Stimulated activated CD4-positive, alpha-beta T cell treated with anti-CD3 and anti-CD28 coated beads, Interleukin-1b, Interleukin-23, amount 100 ng/mL, for 4 hours (primary cell): ENCODE results near the gene TEAD2.

Experiments used
- DNase-seq, 2 donors: peaks; one replicate each; pipeline ENCODE4 v3.0.0-alpha.2; 2020; ENCODE audit warnings: low read depth in 2 of 2

The TEAD2 gene

GRCh38 chr19:49348305-49349189 lies 13.7 kb downstream of the TEAD2 start:
- DNase-seq, result no peak

DNA sequence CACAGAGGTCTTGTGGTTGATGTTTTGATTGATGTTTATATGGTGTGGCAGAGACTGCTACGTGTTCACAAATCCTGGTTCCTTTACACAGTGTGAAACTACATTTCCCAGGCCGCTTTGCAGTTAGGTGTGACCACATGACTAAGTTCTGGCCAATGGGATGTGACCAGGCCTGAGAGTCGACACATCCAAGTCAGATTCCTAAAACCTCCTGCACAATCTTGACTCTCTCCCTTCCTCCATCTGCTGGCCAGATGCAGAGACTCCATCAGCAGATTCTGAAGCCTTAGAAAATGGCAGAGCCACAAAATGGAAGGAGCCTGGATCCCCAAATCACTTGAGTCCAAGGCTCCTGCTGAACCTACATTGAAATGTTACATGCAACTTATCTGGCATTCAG lies 14.4 kb downstream of the TEAD2 start:
- DNase-seq, result no peak

GRCh38 chr19:49347191-49347590 lies 15.0 kb downstream of the TEAD2 start:
- no peak for DNase-seq

DNA sequence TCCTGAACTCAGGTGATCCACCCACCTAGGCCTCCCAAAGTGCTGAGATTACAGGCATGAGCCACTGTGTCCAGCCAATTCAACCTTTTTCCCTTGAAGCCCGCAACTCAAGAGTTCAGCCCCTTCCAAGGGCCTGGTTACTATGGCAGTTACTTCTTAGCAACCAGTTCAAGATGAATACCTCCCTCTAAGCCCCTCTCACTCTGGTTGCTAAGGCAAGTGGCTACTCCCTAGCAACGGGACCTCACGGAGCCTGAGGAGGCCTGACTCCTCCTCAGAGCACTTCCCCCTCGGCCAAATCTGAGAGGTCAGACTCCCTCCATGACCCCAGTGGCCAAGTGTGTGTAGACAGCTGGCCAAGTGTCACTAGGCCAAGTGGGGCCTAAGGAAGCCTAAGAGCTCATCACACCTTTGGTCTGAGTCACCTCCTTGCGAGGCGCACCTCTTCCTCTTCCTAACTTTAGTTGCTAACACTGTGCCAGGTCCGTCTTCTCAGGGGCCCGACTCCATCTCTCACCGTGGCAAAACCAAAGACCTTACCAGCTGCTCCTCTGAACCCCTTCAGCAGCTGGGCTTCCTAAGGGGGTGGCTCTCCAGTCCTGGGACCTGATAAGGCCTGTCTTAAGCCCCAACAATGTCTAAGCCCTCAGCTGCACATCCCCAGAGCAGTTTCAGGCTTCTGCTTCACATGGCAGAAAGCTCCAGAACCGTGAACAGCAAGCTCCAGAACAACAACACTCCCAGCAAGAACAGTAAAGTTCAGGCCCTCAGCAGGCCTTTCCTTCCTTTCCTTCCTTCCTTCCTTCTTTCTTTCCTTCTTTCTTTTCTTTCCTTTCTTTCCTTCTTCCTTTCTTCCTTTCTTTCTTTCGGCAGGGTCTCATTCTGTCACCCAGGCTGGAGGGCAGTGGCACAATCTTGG lies 17.5 kb downstream of the TEAD2 start:
- DNase-seq, result no peak

- no peak for DNase-seq
Observed at GRCh38 chr19:49343123-49343522, 19.1 kb downstream of the TEAD2 start.

- DNase-seq, result no peak
Observed at GRCh38 chr19:49342291-49342721, 19.9 kb downstream of the TEAD2 start.

DNA sequence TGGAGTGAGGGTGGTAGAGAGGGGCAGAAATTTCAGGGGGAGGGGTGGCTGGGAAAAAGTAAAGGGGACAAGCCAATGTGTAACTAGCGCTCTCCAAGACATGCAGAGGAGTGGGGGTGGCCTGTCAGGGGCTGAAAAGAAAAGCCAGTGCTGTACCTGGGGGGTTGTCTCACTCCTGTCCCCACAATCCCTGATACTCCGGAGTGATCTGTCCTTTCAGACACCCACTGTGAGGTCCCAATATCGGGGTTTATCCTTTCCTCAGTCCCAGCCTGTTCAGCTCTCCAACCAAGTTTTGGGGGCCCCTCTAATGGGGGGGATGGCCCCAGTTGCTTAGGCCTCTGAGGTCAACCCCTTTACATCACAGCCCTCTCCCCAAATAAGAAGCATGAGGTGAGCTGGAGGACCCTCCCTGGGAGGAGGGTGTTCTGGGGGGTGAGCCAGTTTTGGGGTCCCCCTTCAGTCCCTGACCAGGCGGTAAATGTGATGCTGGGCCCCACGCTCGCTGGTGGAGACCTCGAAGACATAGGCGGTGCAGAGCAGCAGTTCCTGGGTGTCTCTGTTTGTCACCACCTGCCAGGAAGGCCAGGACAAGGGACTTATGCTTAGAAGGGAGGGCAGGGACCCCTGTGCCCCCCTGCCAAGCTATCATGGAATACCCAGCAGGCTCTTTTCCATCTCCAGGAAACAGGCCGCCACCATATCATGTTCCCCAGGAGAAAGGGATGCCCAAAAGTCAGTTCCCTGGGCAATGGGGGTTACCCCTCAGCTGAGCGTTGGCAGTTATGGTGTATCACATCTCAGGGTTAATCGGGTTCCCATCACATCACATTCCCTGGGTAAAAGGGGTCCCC lies 21.1 kb downstream of the TEAD2 start:
- no peak for DNase-seq

- no peak for DNase-seq
Observed at GRCh38 chr19:49340069-49340864, 21.9 kb downstream of the TEAD2 start.

- no peak for DNase-seq
Observed at GRCh38 chr19:49339301-49340068, 22.7 kb downstream of the TEAD2 start.

DNA sequence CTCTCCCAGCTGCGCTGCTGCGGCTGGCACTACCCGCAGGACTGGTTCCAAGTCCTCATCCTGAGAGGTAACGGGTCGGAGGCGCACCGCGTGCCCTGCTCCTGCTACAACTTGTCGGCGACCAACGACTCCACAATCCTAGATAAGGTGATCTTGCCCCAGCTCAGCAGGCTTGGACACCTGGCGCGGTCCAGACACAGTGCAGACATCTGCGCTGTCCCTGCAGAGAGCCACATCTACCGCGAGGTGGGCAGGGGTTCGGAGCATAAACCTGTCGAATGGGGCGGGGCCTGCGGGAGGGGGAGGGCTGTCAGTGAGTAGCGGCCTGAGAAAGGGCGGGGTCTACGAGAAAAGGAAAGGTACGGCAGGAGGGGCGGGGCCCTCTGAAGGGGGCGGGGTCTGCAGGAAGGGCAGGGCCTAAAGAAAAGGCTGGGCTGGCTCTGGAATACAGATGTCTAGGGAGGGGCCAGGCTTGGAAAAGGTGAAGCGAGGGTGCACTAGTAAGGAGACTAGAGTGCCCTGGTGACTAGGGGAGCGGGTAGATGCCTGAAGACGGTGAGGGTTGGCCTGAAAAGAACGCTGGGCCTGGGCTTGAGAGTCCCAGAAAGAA lies 23.4 kb downstream of the TEAD2 start:
- no peak for DNase-seq

- no peak for DNase-seq
Observed at GRCh38 chr19:49338023-49338677, 24.1 kb downstream of the TEAD2 start.

DNA sequence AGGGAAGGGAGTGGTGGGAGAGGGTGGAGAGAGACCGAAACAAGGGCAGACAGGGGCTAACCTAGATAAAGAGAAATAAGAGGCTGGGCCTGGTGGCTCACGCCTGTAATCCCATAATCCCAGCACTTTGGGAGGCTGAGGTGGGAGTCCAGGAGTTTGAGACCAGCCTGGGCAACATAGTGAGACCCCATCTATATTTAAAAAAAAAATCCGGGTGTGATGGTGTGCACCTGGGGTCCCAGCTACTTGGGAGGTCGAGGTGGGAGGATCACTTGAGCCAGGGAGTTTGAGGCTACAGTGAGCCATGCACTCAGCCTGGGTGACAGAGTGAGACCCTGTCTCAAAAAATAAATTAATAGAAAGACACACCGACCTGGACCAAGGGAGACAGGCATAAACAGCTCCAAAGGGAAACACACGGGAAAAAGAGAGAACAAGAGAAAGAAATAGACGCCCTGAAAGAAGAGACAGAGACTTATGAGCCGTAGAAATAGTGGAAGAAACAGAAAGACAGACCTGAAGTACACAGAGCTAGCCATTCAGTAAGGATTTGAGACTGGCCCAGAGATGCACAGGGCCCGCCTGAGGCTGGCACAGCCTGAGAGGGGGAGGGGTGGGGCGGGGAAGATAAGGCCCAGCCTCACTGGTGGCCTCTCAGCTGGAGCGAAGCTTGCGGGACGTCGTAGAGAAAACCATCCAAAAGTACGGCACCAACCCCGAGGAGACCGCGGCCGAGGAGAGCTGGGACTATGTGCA lies 24.8 kb downstream of the TEAD2 start:
- DNase-seq, result no peak

DNA sequence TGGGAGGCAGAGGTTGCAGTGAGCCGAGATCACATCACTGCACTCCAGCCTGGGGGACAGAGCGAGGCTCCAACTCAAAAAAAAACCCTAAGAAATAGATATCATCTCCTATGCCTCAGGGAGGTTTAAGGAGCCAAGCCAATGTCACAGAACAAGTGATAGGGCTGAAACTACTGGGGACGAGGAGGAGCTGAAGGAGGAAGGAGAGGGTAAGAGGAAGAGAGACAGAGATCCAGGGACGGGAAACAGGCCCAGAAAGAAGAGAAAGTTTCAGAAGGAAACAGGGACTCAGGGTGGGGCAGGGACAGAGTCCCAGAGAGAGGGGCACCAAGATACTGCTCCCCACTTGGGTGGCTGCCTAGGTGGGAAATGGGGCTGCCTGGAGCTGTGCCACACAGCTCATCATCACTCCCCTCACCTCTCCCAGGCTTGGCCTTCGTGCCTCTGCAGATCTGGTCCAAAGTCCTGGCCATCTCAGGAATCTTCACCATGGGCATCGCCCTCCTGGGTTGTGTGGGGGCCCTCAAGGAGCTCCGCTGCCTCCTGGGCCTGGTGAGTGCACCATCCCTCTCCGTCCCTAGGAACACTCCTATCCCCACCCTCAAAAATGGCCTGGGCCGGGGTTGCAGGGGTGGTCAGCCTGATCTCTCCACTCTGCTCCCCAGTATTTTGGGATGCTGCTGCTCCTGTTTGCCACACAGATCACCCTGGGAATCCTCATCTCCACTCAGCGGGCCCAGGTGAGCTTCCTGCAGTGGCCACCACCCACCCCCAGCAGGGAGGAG lies 25.5 kb downstream of the TEAD2 start:
- no peak for DNase-seq

- DNase-seq, result no peak
Observed at GRCh38 chr19:49335784-49336481, 26.3 kb downstream of the TEAD2 start.

DNA sequence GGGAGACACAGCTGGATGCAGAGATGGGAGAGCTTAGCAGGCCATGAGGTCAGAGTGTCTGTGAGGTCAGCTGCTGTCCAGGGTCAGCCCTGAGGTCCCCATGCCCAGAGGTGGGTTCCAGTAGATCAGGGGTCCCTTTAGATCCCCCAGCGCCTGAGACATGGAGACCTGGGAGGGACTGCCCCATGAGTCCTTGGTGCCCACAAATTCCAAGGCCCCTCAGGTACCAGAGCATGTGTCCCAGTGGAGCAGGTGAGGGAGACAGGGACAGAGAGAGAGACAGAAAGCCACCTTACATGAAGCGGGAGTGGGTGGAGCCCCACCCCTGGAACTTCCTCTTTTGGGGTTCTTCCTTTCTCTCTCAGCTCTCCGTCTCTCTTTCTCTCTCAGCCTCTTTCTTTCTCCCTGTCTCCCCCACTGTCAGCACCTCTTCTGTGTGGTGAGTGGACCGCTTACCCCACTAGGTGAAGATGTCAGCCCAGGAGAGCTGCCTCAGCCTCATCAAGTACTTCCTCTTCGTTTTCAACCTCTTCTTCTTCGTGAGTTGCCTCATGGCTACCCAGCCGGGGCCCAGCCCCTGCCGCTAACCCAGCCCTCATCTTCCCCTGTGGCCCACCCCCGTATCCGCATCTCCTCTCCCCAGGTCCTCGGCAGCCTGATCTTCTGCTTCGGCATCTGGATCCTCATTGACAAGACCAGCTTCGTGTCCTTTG lies 27.0 kb downstream of the TEAD2 start, which contains the start of gene CD37:
CD37 (plus strand) TSS at position 336 of the 713 bp plus-strand sequence; CDS start at position 471, 135 bp downstream.
- DNase-seq, result peak in 1 of 2 donors; percentile 30

DNA sequence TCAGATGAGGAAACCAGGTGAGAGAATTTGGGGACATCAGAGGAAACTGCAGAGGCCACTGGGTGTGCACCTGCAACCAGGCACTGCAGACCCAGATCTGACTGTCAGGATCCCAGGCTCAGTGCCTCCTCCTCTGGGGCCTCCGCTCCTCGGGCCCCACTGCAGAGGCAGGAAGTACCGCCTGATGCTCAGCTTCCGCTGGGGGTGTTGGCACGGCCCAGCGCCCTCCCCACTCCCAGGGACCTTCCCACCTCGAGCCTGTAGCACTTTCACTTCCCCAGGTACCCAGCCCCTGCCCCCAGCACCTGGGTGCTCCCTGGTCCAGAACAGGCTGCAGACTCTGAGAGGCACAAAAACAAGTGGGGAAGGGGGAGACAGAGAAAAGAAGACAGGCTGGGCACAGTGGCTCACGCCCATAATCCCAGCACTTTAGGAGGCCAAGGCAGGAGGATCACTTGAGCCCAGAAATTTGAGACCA lies 28.4 kb downstream of the TEAD2 start:
- DNase-seq, result peak; percentile 53
